NCI-H446 treated with DMSO at 0.1 percent for 48 hours (cell line): ENCODE measurements around the gene KRT86.
A peak's percentile ranks its signal among the peaks of the same experiment; 100 is the strongest.
"Not testable (repeated sequence)": the region's sequence is repeated elsewhere in the genome, so short reads cannot be mapped to it uniquely, and the experiment has no call there.

ENCODE experiments used
- DNase-seq: peaks from one replicate; lab custom pipeline; 2025; lab: John Stamatoyannopoulos, UW

The KRT86 gene

DNA sequence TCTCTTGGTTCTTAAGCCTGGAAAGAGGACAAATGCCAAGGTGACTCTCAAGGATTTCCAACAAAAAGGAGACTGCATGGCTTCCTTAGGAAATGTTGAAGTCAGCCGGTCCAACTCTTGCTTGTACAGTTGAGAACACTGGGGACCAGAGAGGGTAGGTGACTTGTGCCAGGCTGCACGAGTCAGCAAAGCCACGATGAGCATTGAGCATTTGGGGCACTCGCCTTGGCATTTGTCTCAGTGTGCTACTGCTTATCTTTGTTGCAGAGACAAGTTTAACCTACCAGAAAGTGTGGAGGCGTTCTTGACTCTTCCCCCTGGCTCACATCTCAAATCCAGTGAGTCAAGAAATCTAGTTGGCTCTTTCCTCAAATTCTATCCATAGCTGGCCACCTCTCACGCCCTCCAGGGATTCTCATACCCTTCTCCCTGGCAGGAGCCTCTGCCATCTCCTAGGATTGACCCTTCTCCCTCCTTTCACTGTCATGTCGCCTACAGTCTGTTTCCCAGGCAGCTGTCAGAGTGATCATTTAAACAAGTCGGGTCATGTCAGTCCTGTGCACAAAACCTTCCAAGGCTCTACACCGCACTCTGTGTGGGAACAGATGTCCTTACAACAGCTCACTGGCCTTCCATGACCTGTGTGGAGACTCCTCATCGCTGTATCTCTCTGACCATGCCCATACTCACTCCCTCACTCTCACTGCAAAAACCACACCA, 64.0 kb downstream of the KRT86 start:
- peak; percentile 54 for DNase-seq

DNA sequence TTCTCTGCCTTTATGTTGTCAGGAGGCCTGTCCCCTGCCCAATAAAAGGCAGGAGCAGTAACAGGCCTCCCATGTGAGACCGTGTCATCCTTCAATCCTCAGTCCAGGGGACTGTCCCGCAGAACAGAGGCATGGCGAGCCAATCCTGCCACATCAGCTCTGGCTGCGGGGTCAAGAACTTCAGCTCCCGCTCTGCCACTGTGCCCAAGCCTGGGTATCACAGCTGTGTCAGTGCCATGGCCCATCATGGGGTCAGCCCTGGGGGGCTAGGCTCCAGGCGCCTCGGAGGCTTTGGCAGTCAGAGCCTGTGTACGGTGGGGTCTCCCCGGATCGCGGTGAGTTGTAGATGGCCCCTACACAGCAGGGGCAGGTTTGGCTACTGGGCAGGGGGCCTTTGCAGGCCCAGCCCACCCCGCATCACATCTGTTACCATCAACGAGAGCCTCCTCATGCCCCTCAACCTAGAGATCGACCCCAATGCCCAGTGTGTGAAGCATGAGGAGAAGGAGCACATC, 66.7 kb downstream of the KRT86 start:
- no peak for DNase-seq

DNA sequence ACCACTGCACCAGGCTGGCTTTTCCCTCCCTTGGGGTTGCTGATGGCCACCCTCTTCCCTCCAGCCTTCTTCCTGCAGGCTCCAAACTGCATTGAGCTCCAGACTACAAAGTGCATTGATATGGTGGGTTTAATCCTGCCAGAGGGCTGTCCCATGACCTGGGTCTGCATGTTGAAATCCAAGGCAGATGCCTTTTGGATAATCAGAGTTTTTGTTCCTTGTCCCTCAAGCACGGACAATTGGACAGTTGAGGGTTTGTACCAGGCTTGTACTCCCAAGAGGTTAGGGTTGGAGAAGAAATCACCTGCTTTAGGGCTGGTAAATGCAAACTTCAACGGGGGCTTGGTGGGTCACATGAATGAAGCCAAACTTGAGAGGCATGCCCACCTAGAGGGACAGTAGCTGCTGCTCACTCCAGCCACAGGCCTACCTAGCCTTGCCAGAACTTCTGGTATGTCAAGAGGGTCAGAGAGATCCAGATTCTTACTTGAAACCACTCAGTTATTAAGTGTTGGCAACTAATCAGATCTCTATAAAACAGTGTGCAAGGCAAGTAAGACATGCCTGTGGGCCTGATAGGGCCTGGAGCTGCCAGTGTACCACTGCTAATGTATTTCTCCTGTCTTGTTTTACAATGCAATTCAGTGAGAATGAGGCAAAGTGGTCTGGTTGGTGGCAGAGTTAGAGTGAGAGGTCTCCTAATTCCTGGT, 68.5 kb downstream of the KRT86 start:
- DNase-seq: no peak

DNA sequence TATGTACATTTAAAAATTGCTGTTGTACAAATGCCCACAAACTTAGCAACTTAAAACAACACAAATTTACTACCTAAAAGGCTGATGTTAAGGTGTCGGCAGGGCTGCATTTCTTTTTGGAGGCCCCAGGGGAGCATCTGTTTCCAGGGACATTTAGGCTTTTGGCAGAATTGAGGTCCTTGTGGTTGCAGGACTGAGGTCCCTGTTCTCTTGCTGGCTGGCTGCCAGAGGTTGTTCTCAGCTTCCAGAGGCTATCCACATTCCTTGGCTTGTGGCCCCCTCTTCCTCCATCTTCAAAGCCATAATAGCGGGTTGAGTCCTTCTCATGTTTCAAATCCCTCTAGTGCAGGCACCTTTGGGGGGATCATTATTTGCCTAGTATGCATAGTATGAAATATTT, 69.1 kb downstream of the KRT86 start:
- DNase-seq: no peak

DNA sequence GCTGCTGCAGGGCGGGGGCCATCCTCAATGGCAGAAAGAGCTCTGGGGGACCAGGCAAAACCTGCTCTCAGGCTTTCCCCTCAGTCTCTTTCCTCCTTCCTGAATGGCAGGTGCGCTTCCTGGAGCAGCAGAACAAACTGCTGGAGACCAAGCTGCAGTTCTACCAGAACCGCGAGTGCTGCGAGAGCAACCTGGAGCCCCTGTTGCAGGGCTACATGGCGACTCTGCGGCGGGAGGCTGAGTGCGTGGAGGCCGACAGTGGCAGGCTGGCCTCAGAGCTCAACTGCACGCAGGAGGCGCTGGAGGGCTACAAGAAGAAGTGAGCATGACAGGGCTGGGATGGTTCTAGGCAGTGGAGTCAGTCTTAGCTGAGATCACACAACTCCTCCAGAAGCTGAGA, 69.7 kb downstream of the KRT86 start:
- no peak for DNase-seq

DNA sequence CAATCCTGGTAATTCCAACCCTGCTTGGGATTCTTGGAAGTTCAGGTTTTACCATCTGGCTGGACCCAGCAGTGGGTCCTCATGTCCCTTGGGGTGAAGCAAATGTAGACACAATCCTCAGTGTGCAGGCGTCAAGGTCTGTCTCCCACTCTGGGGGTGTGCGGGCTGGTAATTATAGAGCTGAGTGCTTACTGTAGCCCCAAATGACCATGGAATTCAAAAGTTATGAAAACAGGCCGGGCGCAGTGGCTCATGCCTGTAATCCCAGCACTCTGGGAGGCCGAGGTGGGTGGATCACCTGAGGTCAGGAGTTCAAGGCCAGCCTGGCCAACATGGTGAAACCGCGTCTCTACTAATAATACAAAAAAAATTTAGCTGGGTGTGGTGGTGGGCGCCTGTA, 70.6 kb downstream of the KRT86 start:
- DNase-seq: not testable (repeated sequence)

DNA sequence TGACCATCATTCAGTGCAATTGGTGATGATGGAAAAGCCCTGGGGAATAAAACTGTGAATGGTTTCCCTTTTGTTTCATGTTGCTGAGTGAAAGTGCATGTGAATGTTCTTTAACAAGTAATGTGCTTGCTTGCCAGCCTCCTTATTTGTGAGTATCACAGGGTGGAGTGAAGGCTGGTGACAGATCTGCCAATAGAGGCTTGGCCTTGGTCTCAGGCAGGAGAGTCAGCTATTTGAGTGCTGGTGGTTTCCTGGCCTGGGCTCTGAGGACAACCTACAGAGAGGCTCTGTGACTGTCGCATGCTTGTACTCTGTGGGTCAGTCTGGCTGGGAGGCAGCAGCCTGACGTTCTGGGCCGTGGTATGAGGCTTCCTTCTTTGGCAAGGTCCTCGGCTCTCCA, 72.1 kb downstream of the KRT86 start:
- DNase-seq: no peak

DNA sequence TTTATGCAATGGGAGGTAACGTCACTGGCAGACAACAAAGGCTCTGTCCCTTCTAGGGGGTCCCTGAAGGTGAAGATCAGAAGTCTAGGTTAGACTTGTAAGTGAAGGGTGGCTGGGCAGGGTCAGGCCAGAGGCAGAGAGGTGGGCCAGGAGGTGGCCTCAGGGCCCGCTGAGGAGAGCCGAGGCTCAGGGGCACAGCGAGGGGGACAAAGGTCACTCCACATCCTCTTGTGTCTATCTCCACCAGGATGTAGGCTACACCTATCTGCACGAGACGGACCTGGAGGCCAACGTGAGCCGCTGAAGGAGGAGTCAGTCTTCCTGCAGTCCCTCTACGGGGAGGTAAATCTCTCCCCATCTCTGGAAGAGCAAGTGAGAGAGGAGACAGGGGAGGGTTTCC, 72.6 kb downstream of the KRT86 start:
- DNase-seq: no peak

DNA sequence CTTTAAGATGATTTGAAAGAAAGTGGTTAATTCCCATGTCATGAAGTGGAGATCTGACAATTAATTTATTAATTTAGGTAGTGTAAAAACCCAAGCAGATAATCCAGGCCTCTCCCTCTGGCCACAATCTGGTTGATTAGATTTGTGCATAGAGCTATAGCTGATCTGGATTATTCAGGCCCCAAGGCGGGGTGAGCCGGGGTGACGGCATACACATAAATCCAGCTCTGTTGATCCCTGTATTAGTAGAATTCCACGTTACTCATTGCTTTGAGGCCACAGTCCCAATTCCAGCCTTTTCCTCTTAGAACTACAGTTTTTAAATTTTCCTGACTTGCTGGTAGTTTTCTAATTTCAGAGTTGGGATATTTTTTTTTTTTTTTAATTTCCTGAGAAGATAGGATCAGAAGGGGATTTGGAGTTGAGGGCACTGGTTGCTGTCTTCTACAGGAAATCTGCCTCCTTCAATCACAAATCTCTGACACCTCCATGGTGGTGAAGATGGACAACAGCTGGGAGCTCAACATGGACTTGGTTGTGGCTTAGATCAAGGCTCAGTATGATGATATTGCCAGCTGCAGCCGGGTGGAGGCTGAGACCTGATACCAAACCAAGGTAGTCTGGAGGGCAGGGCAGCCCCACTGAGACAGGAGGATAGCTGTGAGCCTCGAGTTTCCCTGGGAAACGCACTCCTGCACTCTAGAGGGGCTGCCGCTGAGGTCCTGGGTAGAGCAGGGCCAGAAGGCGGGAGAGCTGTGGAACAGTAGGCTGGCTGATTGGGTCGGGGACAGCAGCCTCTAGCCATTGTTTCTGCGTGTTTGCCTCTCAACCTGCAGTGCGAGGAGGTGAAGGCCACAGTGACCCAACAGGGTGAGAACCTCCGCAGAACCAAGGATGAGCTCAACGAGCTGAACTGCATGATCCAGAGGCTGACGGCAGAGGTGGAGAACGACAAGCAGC, 73.4 kb downstream of the KRT86 start:
- DNase-seq: no peak

DNA sequence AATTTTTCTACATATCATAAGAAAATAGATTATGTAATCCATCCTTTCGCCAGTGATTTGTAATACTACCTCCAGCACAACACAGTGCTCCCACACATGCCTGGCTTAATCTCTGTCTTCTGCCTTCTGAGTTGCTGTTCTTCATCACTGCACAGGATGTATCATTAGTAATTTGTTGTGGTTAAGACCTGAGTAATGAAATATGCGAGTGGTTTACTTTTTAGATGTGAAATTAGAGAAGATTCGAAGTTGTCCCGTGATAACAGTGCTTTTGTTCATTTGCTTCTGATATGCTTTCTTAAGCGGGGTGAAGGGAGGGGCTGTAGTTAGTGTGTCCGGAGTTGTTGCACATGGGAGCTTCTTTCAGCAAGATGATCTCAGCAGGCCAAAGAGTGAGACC, 74.8 kb downstream of the KRT86 start:
- DNase-seq: no peak

DNA sequence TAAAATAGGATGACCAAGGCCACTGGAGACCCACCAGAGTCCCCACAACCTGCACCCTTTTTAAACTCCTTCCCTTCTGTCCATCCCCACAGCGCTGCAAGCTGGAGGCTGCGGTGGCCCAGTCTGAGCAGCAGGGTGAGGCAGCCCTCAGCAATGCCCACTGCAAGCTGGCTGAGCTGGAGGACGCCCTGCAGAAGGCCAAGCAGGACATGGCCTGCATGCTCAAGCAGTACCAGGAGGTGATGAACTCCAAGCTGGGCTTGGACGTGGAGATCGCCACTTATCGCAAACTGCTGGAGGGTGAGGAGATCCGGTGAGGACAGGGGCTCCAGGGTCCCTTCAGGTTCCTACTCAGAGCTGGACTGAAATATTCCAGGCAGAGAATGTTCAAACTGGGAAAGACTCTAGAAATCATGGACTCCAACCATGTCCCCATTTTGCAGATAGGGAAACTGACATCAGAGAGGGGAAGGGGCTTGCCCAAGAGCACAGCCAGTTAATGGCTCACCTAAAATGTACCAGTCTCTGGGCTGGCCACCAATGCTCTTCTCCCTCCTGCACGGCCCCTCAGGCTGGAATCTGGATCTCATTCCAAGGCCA, 75.7 kb downstream of the KRT86 start:
- DNase-seq: no peak

DNA sequence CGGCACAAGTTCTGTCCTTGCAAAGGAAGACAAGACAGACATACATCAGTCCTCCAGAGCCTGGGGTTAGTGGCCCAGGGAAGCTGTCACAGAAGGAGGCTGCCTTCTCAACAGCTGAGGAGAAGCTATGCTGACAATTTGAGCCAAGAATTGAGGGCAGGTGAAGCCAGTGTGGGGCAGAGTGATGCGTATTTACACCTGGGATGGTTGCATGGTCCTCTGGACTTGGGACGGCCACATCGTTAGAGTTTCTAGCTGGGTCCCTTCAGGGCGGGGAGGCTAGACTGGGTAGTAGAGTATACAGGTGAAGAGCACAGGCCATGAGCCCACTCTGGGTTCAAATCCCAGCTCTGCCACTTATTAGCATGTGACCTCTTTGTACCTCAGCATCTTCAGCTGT, 76.3 kb downstream of the KRT86 start:
- no peak for DNase-seq

DNA sequence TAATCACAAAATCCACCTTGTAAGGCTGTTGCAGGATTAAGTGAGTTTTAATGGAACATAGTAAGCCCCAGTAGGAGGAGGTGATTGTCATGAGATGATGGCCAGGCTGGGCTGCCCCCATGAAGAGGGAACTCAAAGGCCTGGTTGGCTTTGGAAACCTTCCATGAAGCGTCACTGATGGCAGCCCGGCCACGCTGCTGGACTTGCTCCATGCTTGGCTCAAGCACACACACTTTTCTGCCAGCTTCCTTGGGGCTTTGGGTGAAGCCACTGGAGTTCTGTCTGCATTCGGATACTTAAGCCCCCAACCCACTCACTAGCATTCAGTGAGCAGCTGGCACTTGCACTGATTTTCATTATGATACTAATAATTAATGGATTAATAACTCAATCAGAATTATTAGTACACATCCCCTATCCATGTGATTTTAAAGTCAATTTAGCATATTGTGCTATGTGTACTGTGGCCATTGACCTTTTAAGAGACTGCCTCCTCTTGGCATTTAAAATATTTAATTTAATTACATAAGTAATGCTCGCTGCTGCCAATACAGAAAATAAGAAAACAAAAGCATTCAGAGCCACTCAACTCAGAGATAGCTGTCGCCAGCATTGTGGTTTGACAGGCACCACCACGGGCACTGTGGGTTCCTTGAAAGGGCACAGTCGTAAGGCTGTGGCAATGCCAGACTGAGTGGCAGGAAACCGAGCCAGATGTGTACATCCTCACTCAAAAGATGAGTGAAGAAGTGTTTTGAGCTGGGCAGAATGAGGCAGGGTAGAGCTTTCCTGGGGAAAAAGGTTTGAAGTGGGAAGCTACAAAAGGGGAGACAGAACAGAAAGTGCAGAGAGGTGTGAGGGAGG, 77.0 kb downstream of the KRT86 start:
- peak; percentile 44 for DNase-seq

DNA sequence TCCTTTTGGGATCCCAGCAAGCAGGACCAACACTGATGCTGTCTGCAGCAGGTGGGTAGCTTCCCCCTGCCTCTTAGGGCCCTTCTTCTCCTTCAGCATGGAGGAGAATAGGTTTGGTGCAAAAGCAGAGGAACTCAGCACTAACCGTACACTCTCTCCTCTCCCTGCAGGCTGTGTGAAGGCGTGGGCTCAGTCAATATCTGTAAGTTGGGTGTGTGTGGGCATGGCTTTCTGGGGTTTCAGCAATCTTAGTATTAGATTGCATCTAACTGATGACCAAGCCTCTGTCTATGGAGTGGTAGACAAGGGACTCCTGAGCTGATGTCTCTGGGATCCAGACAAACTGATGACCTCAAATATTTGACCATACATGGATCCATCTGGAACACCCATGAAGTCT, 78.5 kb downstream of the KRT86 start:
- DNase-seq: no peak

DNA sequence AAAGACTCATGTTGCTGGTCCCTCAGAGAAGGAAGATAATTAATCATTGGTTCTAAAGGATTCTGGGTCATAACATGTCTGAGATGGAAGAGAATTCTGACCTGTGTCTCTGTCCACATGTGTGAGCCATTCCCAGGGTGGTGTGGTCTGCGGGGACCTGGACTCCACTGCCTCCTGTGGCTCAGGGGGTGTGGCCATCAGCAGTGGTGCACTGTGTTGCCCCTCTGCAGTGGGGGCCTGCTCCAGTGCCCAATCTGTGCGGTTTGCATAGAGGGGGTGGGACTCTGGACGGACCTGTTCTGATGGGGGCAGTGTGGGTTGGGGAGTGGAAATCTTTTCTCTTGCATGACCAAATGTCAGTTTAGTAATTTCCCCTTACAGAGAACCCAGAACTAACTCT, 79.3 kb downstream of the KRT86 start:
- no peak for DNase-seq

DNA sequence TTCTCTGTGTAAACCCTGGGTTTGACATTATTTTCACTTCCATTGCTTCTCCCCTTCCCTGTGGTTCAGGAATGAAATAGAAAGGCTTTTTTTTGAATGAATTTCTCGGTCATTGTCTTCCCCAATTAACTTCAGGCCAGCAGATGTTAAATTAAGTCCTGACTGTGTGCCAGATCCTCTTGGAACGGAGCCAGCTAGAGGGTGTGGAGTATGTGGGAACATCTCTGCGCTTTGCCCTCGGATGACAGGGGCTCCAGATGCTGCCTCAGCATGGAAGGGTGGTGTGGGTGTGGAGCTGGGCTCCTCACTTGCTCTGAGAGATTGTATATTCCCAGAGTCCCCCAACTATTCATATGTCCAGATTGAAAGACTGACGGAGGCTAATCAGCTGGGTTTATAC, 79.8 kb downstream of the KRT86 start:
- DNase-seq: peak; percentile 38

DNA sequence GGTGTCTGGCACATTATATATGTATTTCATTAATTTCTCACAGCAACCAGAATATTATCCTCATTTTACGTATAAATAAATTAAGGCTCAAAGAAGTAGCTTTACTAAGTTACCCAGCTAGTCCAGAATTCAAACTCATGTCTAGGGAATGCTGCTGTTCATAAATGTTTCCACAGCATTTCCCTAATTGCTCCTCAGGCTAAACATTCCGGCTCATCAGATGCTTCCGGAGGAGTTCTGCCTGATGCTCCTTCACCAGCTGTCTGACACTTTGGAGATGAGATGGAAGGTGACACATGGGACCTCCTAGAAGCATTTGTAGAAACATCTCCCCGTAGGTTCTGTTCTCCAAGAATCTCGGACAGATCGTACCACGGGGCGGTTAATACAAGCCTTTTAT, 80.7 kb downstream of the KRT86 start:
- no peak for DNase-seq

DNA sequence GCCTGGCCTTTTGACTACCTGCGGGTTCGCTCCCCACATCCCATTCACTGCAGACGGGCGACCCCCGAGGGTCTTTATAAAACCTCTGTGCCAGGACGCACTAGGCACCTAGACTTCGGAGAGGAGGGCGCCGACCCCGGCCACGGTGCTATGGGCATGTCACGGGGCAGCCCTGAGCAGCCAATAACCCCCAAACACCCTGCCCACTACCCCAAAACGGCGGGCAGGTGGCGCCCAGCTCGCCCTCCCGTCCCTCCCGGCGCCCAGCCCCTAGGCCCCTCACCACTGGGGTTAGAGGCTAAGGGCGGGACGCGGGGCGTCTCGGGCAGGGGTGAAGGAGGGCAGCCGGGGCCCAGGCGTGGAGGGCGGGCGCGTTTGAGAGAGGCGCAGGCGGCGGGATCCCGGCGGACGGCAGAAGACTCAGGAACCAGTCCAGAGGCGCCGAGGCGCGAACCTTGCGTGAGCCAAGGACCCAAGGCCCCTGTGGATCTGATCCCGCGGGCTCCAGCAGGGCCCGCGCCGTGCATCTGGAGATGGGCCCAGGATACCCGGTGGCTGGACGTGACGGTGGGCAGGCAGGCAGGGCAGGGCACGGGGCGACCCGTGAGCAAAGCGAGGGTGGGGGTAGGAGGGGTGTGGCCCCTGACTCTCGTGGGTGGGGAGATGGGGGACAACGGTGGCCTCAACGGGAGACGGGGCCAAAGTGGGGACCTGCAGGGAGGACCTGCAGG, 81.8 kb downstream of the KRT86 start:
- no peak for DNase-seq

DNA sequence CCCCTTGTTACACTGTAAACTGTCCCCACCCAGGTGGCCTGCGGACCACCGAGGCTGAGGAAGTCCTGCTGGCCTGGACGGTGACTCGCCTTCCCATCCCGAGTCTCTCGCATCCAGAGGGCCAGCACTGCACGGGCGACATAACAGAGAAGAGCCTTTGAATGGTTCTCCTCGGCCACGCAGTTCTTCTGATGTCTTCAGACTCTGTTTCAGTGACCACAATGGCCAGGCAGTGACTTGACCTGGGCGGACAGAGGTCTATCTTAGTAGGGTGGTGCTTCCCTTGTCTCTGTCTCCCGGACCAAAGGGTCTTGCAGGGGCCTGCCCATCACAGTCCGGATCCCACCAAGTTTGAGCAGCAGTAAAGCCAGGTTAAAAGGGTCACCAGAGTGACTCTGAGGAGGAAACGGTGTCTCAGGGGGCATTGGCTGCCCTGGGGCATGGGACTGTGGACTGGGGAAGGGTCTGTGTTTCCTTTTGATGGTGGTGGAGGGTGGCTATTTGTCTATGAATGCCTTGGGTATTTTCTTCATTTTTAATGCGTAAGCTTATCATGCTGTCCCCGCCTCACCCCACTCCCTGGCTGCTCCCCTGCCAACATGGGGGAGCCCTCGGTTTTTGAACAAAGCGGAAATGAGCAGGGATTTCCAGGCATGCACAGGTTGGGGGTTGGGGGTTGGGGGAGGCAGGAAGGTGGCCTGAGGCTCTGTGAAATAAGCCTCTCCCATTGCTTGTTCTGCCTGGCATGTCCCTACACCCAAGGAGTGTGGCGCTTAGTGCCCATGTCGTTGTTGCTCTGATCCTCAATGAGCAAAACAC, 82.5 kb downstream of the KRT86 start:
- no peak for DNase-seq
